H1 (cell line): Measurements from ENCODE around the gene ARFRP1.

Experiments
- ATF3 ChIP-seq: IDR thresholded peaks from 2 replicates; pipeline ENCODE4 v1.6.1; 2011; ENCODE audit warnings: low read depth, mild to moderate bottlenecking, low read length; ENCODE audit not compliant: insufficient read depth
- CEBPB ChIP-seq: IDR thresholded peaks from 2 replicates; pipeline ENCODE4 v1.6.1; 2012; ENCODE audit warnings: low read depth, low read length
- E2F6 ChIP-seq: IDR thresholded peaks from 2 replicates; pipeline ENCODE4 v1.6.1; 2012; ENCODE audit warnings: inconsistent platforms
- KDM1A ChIP-seq: fragments of 200-600, 300-600 bp; sonication (generic); IDR thresholded peaks from 2 replicates; pipeline ENCODE4 v1.7.1; 2016; ENCODE audit warnings: mild to moderate bottlenecking, low read length, borderline replicate concordance
- NRF1 ChIP-seq: IDR thresholded peaks from 2 replicates; pipeline ENCODE4 v1.6.1; 2011; ENCODE audit warnings: mild to moderate bottlenecking, low read depth, low read length, improper control_type of control experiment
- POLR2A ChIP-seq, 2 experiments: IDR thresholded peaks; 1 replicate in 1 of 2; 2 replicates in 1 of 2; pipeline ENCODE4 v1.6.1; 2011; ENCODE audit warnings: low read depth in 2 of 2, low read length in 2 of 2, mild to moderate bottlenecking in 2 of 2; ENCODE audit errors: control extremely low read depth in 1 of 2
- POLR2AphosphoS5 ChIP-seq: IDR thresholded peaks from 2 replicates; pipeline ENCODE4 v1.6.1; 2011; ENCODE audit warnings: low read depth, low read length
- RAD21 ChIP-seq, 2 experiments: IDR thresholded peaks in 1 of 2; conservative IDR thresholded peaks in 1 of 2; 2 replicates each; pipeline ENCODE4 v1.6.1; 2011; ENCODE audit warnings: low read depth in 2 of 2, low read length in 2 of 2, improper control_type of control experiment in 1 of 2, inconsistent platforms in 1 of 2, mild to moderate bottlenecking in 1 of 2, moderate library complexity in 1 of 2
- RNF2 ChIP-seq: fragments of 200-900, 300-1000 bp; sonication (generic); IDR thresholded peaks from 2 replicates; pipeline ENCODE4 v1.7.1; 2016; ENCODE audit warnings: borderline replicate concordance, low read depth, mild to moderate bottlenecking, antibody characterized with exemption, low read length; ENCODE audit not compliant: poor library complexity, severe bottlenecking; ENCODE audit errors: missing control alignments
- RXRA ChIP-seq: IDR thresholded peaks from 2 replicates; pipeline ENCODE4 v1.6.1; 2011; ENCODE audit warnings: low read depth, mild to moderate bottlenecking, low read length, moderate library complexity; ENCODE audit not compliant: insufficient read depth
- TAF1 ChIP-seq: IDR thresholded peaks from 2 replicates; pipeline ENCODE4 v1.6.1; 2011; ENCODE audit warnings: mild to moderate bottlenecking, low read depth, low read length
- TF ChIP-seq, protein P1 (sequence below), 3 experiments: IDR thresholded peaks; 1 replicate in 2 of 3; 2 replicates in 1 of 3; pipeline versions ENCODE4 v1.5.1 to v1.6.1; 2011; ENCODE audit warnings: low read length in 3 of 3, mild to moderate bottlenecking in 3 of 3, inconsistent platforms in 2 of 3, low read depth in 1 of 3, moderate library complexity in 1 of 3; ENCODE audit not compliant: insufficient read depth in 1 of 3; ENCODE audit errors: control extremely low read depth in 1 of 3
- TF ChIP-seq, protein P2 (sequence below): IDR thresholded peaks from 2 replicates; pipeline ENCODE4 v1.6.1; 2012; ENCODE audit warnings: inconsistent platforms

DNA sequence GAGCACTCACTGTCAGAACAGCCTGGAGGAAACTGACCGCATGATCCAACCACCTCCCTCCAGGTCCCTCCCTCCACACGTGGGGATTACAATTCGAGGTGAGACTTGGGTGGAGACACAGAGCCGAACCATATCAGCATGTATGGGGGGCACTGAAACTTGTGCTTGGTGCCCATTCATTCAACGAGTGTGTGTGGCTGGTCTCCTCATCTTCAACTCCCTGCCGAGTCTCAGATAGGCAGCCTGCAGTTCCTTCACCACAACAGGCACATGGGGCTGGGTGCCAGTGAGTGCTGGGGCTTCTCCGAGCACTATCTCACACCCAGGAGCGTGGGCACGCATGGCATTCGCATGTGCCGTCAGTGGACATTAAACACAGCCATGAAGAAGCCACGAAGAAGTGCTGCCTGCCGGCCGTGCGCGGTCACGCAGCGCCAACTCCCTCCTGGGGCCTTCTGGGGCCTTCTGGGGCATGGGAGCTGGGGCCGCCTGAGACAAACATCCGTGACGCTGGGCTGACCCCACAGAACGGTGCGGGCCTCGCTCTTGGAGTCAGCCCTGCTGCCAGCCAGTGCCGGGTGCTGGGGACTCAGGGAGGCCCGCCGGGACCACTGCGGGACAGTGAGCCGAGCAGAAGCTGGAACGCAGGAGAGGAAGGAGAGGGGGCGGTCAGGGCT is 50.4 kb downstream of the ARFRP1 start:
- no peak for TF ChIP-seq ATF3
- TF ChIP-seq POLR2AphosphoS5: no peak
- no peak for TF ChIP-seq POLR2A (IDR thresholded peaks at IDR 0.05; ENCODE audit: control extremely low read depth in 1 of 2, low read depth in 2 of 2, low read length in 2 of 2)
- TF ChIP-seq E2F6: no peak
- TF ChIP-seq, protein P1, sequence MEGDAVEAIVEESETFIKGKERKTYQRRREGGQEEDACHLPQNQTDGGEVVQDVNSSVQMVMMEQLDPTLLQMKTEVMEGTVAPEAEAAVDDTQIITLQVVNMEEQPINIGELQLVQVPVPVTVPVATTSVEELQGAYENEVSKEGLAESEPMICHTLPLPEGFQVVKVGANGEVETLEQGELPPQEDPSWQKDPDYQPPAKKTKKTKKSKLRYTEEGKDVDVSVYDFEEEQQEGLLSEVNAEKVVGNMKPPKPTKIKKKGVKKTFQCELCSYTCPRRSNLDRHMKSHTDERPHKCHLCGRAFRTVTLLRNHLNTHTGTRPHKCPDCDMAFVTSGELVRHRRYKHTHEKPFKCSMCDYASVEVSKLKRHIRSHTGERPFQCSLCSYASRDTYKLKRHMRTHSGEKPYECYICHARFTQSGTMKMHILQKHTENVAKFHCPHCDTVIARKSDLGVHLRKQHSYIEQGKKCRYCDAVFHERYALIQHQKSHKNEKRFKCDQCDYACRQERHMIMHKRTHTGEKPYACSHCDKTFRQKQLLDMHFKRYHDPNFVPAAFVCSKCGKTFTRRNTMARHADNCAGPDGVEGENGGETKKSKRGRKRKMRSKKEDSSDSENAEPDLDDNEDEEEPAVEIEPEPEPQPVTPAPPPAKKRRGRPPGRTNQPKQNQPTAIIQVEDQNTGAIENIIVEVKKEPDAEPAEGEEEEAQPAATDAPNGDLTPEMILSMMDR (IDR thresholded peaks at IDR 0.05; ENCODE audit: control extremely low read depth in 1 of 3, insufficient read depth in 1 of 3, low read depth in 1 of 3, low read length in 3 of 3): no peak
- no peak for TF ChIP-seq RXRA
- TF ChIP-seq KDM1A: no peak
- no peak for TF ChIP-seq RAD21 (IDR thresholded peaks at IDR 0.05 in 1 of 2, conservative IDR thresholded peaks at IDR 0.05 in 1 of 2; ENCODE audit: low read depth in 2 of 2, low read length in 2 of 2)
- no peak for TF ChIP-seq TAF1
- TF ChIP-seq RNF2: no peak
- TF ChIP-seq, protein P2, sequence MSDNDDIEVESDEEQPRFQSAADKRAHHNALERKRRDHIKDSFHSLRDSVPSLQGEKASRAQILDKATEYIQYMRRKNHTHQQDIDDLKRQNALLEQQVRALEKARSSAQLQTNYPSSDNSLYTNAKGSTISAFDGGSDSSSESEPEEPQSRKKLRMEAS: no peak
- TF ChIP-seq CEBPB: no peak
- no peak for TF ChIP-seq NRF1
